Left lung (tissue), 10 donors: ENCODE data around the gene CHD5. TPM values are rescaled to one million over a fixed set of nuclear protein-coding genes. Genes with fewer than 3 reads are reported as not detected.
"Not testable (repeated sequence)": the region's sequence is repeated elsewhere in the genome, so short reads cannot be mapped to it uniquely, and the experiment has no call there.

Experiments
- ATAC-seq: fragments of 200-7000 bp; cut with Tn5 transposase; one replicate; pipeline ENCODE4 v1.9.1; 2020; ENCODE audit warnings: moderate library complexity
- DNase-seq, 4 donors: peaks; one replicate each; pipeline ENCODE4 v3.0.0-alpha.2; 2013 to 2020
- H3K27ac ChIP-seq, 2 donors: fragments of 200-600 bp; sonication (generic) in 1 of 2; one replicate each; pipeline versions ENCODE4 v1.5.0 to v1.8.0; 2020 to 2021
- H3K27me3 ChIP-seq, 2 donors: fragments of 200-600 bp; sonication (generic) in 1 of 2; one replicate each; pipeline versions ENCODE4 v1.5.0 to v1.8.0; 2020 to 2021
- H3K36me3 ChIP-seq, 2 donors: fragments of 200-600 bp; sonication (generic) in 1 of 2; one replicate each; pipeline versions ENCODE4 v1.5.0 to v1.8.0; 2020 to 2021
- H3K4me1 ChIP-seq, 2 donors: fragments of 200-600 bp; one replicate each; pipeline ENCODE4 v1.8.0; 2021
- H3K4me3 ChIP-seq, 2 donors: fragments of 200-600 bp; sonication (generic) in 1 of 2; one replicate each; pipeline versions ENCODE4 v1.5.0 to v1.8.0; 2020 to 2021; ENCODE audit warnings: mild to moderate bottlenecking in 1 of 2
- H3K9me3 ChIP-seq, 2 donors: fragments of 200-600 bp; sonication (generic) in 1 of 2; one replicate each; pipeline versions ENCODE4 v1.5.0 to v1.8.0; 2020 to 2021
- intact Hi-C, 2 donors: fragments of 100-400 bp; cut with DNase I; formaldehyde crosslinking; loops; one replicate each; pipeline versions ENCODE4 v1.11.2 to v1.14.2; 2022
- polyA plus RNA-seq, 6 donors: library from polyadenylated mRNA; unstranded; fragments of 120-200 nt; gene quantifications; one replicate each; pipeline ENCODE4 v1.2.1, GENCODE V29; 2013; ENCODE audit not compliant: insufficient read length in 6 of 6
- total RNA-seq, 2 donors: library from RNA; stranded (reverse); fragmentation: NEBNext Ultra II Directional; extraction: Animal tissue kit (Norgen Biotek cat#: 25700); gene quantifications; one replicate each; pipeline ENCODE4 v1.2.1, GENCODE V29; 2021
- TF ChIP-seq, protein P1 (sequence below), 2 donors: fragments of 200-600 bp; sonication (generic) in 1 of 2; IDR thresholded peaks; one replicate each; pipeline versions ENCODE4 v1.5.0 to v1.8.0; 2021; ENCODE audit warnings: antibody characterized with exemption in 2 of 2
- donor health status: DM: no; HTN: yes; CAD: no.
- donor health status: DM: no; HTN: no; CAD: no.

CHD5 gene
- total and polyA plus RNA-seq, 8 donors: 0.03 to 0.36 (median 0.13) TPM

DNA sequence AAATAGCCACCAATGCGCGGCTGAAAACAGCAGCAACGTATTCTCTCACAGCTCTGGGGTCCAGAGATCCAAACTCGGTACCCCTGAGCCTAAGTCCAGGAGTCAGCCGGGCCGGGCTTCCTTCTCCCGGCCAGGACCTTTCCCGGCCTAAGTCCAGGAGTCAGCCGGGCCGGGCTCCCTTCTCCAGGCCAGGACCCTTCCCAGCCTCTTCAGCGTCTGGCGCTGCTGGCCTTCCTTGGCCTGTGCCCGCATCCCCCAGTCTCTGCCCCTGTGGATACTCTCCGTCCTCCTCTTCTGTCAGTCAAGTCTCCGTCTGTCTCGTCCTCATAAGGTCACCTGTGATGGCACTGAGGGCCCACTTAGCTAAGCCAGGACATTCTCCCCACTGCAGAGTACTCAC, 102.2 kb downstream of the CHD5 start:
- Histone ChIP-seq H3K4me3 (no peak overlapping the region), H3K27ac (no peak overlapping the region), H3K9me3 (no peaks in the 10 kb centered on the region), H3K27me3 (no peaks in the 10 kb centered on the region), H3K4me1 (peaks cover 0 to 3% of the 10 kb centered on the region in 2 donors), H3K36me3 (peaks cover 0 to 89% of the 10 kb centered on the region in 2 donors)
- DNase-seq (no peak), ATAC-seq (no peak)
- TF ChIP-seq, protein P1, sequence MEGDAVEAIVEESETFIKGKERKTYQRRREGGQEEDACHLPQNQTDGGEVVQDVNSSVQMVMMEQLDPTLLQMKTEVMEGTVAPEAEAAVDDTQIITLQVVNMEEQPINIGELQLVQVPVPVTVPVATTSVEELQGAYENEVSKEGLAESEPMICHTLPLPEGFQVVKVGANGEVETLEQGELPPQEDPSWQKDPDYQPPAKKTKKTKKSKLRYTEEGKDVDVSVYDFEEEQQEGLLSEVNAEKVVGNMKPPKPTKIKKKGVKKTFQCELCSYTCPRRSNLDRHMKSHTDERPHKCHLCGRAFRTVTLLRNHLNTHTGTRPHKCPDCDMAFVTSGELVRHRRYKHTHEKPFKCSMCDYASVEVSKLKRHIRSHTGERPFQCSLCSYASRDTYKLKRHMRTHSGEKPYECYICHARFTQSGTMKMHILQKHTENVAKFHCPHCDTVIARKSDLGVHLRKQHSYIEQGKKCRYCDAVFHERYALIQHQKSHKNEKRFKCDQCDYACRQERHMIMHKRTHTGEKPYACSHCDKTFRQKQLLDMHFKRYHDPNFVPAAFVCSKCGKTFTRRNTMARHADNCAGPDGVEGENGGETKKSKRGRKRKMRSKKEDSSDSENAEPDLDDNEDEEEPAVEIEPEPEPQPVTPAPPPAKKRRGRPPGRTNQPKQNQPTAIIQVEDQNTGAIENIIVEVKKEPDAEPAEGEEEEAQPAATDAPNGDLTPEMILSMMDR (IDR thresholded peaks at IDR 0.05): no peak
- intact Hi-C loops: no loop called here

DNA sequence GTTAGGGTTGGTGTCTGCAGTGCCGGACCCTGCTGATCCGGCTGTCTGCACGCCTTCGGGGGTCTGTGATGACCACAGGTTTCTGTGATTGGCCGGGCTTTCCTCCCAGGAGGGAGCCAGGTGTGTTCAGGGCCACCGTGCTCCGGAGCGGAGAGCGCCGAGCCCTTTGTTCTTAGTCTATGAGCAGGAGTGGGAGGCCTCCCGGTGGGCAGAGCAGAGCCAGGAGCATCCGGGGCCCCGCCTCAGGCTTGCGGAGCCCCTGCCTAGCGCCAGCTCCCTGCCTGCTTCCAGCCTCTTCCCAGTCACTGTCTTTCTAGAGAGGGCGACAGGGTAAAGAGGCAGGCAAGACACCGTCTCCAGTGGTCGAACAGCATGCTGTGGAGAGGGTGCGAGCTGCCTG, 102.6 kb downstream of the CHD5 start:
- DNase-seq (no peak), ATAC-seq (no peak)
- Histone ChIP-seq H3K4me1 (no peaks in the 10 kb centered on the region), H3K4me3 (no peak overlapping the region), H3K36me3 (peaks cover 0 to 89% of the 10 kb centered on the region in 2 donors), H3K27me3 (no peaks in the 10 kb centered on the region), H3K27ac (no peak overlapping the region), H3K9me3 (no peaks in the 10 kb centered on the region)
- intact Hi-C loops: no loop called here
- TF ChIP-seq, protein P1 (IDR thresholded peaks at IDR 0.05): no peak

DNA sequence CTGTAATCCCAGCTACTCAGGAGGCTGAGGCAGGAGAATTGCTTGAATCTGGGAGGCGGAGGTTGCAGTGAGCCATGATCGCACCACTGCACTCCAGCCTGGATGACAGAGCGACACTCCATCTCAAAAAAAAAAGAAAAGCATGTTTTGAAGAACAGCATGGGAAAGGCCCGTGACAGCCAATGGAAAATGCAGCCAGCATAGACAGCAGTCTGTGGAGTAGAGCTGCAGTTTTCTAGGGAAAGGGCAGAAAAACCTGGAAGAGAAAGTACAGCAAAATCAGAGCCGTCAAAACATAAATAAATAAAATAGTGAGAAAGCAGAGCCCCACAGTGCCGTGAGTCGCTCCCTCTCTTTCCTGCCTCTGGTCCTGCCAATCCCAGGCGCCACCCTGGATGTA, 103.1 kb downstream of the CHD5 start:
- H3K9me3 ChIP-seq, H3K4me3 ChIP-seq, intact Hi-C loops, H3K4me1 ChIP-seq, DNase-seq, ATAC-seq, H3K27me3 ChIP-seq, H3K27ac ChIP-seq: not testable (repeated sequence)
- peaks cover 0 to 87% of the 10 kb centered on the region in 2 donors for H3K36me3 ChIP-seq

DNA sequence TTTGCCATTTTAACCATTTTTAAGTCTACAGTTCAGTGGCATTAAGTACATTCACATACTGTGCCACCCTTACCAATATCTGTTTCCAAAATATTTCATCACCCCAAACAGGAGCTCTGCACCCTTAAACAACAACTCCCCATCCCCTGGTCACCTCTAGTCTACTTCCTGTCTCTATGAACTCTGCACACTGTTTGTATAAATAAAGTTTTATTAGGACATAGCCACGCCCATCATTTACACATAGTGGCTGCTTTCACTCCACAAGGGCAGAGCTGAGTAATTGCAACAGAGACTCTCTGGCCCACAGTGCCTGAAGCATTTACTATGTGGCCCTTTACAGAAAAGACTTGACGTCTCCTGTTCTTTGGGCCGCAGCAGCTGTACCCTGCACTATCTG, 104.4 kb downstream of the CHD5 start:
- TF ChIP-seq, protein P1 (IDR thresholded peaks at IDR 0.05): no peak
- DNase-seq: no peak
- intact Hi-C loops: no loop called here

DNA sequence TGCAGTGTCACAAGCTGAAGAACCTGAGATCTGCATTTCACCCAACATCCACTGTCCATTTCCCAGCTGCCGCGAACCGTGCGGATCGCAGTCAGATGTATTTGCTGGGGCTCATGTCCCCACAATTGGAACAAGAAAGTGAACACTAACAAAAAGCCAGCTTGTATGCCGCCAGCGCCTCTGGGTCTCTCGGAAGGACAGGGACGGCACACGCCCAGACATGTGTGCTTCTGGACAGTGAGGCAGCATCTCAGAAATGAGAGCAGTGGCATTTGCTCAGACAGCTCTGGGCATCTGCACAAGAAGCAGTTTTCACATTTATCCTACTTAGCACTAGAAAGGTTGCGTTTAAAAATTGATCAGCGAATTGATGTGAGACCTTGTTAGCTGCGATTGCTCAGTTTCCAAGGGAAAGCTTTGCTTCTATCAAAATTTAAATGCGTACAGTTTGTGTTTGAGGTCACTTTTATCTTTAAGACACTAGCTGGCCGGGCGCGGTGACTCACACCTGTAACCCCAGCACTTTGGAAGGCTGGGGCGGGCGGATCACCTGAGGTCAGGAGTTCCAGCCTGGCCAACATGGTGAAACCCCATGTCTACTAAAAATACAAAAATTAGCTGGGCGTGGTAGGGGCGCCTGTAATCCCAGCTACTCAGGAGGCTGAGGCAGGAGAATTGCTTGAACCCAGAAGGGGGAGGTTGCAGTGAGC, 105.8 kb downstream of the CHD5 start:
- Histone ChIP-seq H3K9me3 (no peaks in the 10 kb centered on the region), H3K4me1 (no peaks in the 10 kb centered on the region), H3K27ac (no peak overlapping the region), H3K36me3 (peaks cover 0 to 65% of the 10 kb centered on the region in 2 donors), H3K27me3 (no peaks in the 10 kb centered on the region), H3K4me3 (no peak overlapping the region)
- TF ChIP-seq, protein P1 (IDR thresholded peaks at IDR 0.05): no peak
- intact Hi-C loops: no loop called here
- ATAC-seq (no peak), DNase-seq (no peak)

More for the DNA sequence above, 104.4 kb downstream of the CHD5 start:
- no peaks in the 10 kb centered on the region for H3K4me1 ChIP-seq
- H3K36me3 ChIP-seq: peaks cover 0 to 77% of the 10 kb centered on the region in 2 donors
- H3K4me3 ChIP-seq: no peak overlapping the region
- no peak overlapping the region for H3K27ac ChIP-seq
- no peak for ATAC-seq
- H3K27me3 ChIP-seq: no peaks in the 10 kb centered on the region
- H3K9me3 ChIP-seq: no peaks in the 10 kb centered on the region
